ENCODE data around the gene ACADS.
A peak's percentile ranks its signal among the peaks of the same experiment; 100 is the strongest.
"Not testable (repeated sequence)": the region's sequence is repeated elsewhere in the genome, so short reads cannot be mapped to it uniquely, and the experiment has no call there.

Gene ACADS

DNA sequence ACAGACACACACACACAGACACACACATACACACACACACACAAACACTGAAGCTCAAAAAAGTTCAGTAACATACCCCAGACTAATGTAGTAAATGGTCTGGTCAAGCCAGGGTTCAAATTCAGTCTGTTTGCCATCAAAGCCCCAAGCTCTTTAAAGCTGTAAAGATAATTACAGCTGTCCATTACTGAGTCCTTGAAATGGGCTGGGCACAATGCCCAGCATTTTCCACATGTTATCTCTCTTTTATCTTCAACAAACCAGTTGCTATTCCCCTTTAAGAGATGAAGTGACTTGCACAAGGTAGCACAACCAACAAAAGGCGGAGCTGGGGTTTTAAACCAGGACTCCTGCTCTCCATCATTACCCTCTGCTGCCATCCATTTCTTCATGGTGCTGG is 23.0 kb upstream of the ACADS start:
- DNase-seq = no peak

DNA sequence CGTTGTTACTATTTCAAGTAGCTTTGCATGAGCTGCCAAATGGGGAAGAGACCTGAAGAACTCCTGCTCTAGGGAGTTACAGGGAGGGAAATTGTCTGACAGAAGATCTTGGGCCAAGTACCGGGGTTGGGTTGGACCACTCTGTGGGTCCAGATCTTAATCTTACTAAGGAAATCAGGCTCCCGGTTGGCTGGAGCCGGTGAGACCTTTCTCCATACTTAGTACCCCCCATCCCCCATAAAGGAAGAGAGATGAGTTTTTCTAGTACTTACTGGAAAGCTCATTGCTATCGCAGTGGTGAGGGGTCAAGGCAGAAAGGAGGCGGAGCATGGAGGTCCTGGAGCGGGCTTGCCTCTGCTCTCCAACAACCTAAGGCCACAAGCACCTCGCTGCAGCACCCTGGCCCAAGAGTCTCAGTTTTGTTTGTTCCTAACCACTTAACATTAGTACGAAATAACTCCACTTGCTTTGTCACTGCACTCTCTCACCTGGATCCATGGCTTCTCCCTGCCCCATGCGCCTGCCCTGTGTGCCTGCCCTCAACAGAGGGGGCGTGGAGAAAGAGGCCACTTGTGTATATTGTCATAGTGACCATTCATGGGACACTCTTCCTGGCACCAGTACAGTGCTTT is 22.2 kb upstream of the ACADS start:
- DNase-seq = no peak

DNA sequence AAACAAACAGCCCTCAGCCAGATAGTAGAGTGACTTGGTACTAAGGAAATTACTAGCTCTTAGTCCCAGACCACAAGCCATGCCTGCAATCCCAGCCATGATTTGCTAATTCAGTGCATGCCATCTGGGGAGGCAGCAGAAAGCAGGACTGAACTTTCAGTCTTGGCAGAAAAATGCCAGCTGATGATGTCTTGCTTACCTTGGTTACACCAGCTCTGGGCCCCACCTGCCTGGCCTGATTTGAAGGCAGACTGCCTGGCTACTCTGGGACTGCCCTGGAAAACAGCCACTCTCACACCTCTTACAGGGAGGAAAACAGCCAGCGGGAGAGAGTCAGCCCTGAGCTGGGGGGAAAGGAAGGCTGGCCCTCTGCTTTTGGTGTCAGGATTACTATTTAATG is 20.0 kb upstream of the ACADS start:
- DNase-seq = no peak

DNA sequence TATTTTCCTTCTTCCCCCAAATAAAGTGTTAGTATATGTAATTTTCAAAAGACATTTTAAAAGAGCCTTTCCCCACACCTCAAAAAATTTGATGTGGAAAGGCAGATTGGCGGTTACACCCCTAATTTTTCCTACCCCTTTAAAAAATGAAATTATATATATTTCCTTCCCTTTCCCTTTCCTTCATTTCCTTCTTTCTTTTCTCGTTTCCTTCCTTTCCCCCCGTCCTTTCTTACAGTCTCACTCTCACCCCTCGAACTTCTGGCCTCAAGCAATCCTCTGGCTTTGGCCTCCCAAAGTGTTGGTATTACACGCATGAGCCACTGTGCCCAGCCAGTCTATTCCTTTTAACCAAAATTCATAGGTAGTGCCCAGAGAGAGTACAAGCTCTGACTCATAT is 19.6 kb upstream of the ACADS start:
- no peak for DNase-seq

DNA sequence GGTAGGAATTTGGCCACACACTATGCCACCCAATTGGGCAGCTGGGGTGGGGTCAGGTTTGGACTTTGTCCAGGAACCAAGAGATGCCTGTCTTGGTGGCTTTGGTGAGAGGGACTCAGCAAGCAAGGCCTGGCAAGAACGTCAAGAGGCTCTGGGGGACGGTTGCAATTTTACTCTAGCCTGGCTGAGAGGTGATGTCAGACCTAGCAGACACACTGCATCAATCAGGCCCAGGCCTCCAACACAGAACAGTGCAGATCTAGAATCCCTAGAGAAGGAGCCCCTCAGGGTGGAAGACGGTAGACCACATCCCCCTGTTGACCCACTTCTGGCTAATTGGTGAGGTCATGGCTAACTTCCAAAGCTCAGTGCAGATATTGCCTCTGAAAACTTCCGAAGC is 17.0 kb upstream of the ACADS start:
- DNase-seq = no peak

DNA sequence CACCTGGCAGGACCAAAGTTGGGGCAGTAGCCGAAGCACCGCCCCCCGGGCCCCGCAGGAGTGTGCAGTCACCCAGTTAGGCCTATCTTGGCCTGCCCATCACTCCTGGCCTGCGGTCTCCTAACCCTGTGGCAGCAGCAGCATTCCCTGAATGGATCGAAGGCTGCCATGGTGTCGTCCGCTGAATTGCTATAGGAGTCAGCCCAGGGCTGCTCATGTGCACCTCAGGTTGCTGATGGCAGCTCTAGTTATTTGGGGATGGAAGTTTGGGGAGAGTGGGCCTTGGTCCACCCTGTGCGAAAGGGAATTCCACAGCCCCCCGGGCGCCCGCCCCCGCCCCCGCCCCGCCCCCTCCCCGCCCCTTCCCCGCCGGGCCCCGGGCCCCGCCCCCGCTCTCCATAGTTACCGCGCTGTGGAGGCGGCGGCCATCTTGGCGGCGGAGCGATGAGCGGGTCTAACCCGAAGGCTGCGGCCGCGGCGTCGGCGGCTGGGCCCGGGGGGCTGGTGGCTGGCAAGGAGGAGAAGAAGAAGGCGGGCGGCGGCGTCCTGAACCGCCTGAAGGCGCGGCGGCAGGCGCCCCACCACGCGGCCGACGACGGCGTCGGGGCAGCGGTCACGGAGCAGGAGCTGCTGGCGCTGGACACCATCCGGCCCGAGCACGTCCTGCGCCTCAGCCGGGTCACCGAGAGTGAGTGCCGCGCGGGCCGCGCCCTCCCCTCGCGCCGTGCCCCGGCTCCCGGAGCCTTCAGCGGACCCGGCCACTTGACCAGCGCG is 15.4 kb upstream of the ACADS start, which contains the start of gene UNC119B:
Gene UNC119B (plus strand): TSS at position 428 of the 774 bp plus-strand sequence. CDS start 17 bp downstream, at position 445.
- DNase-seq = peak; percentile 56 to 68 (median 62)

DNA sequence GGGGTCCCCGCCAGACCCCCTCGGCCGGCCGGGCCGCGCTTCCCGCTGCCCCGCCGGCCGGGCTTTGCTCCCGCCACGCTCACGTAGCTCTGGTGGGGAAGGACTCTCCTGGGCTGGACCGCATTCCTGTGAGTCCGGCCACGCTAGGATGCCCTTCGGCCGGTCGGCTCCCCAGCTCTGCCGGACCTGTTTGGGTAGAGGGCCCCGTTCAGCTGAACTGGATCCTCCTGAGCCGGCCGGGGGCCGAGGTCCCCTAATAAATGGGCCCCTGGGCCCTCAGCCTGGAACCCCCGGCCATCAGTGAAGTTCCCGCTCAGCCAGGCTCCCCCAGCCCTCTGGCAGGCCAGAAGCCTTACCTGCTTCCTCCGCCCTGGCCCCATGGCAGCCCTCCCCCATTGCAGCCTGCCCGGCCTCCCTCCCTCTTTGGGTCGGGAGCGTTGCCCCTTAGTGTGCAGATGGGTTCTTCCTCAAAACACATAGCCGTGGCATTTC is 14.8 kb upstream of the ACADS start:
- DNase-seq = no peak

DNA sequence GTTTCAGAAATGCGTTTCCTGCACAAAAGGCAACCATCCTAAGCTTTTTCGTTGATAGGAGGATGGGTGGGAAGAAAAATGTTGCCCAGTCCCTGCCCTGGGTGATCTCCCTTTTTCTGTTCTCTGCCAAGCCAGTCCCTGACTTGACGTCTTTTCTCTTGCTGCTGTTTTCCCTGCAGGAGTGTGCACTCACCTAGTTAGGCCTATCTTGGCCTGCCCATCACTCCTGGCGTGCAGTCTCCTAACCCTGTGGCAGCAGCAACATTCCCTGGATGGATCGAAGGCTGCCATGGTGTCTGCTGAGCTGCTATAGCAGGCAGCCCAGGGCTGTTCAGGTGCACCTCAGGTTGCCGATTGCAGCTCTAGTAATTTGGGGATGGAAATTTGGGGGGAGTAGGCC is 14.2 kb upstream of the ACADS start:
- no peak for DNase-seq

DNA sequence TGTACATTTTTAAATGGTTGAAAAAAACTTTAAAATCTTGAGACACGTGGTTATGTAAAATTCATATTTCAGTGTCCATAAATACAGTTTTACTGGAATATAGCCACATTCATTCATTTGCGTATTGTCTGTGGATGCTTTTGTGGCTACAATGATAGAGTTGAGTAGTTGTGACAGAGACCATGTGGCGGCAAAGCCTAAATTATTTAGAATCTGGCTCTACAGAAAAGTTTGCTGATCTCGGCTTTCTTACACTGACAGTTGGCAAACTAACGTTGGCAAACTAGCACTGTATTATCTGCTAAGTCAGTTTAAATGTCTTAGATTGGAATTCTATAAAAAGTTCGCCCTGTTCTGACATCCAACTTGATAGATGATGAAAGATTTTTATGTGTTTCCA is 13.0 kb upstream of the ACADS start:
- DNase-seq = no peak

DNA sequence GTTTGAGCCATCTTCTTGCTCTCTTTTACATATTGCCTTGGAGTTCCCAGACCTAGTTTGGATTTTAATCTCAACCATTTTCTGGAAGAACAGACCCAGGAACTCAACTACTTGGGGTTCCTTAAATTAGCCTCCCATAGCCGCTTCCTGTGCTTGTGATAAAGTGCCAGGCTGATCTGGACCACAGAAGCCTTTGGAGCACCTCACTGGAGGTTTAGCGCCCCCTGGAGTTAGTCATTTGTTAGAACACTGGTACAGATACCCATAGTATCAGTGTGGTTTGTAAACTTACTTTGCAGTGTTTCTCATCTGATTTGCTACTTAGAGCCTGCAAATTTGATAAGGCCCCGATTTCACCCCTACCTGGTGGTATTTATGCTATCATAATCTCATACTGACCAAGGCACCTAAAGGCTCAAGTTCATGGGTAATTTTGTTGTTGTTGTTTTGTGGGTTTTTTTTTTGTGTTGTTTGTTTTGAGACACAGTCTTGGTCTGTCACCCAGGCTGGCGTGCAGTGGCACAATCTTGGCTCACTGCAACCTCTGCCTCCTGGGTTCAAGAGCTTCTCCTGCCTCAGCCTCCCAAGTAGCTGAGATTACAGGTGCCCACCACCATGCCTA is 11.7 kb upstream of the ACADS start:
- peak; percentile 29 to 64 (median 42) for DNase-seq

DNA sequence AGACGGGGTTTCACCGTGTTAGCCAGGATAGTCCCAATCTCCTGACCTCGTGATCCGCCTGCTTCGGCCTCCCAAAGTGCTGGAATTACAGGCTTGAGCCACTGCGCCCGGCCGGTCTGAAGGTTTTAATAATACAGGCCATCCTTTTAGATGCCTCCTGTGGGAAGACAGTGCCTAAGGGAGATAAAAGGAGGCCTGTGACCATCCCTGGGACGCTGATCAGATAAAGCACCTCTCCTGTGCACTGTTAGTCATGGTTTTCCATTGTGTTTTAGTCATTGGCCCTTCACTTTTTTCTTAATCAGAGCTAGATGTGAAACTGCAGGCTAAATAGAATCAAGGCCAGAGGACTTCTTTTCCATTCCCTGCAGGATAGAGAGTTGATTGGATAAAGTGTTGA is 7.6 kb upstream of the ACADS start:
- no peak for DNase-seq

DNA sequence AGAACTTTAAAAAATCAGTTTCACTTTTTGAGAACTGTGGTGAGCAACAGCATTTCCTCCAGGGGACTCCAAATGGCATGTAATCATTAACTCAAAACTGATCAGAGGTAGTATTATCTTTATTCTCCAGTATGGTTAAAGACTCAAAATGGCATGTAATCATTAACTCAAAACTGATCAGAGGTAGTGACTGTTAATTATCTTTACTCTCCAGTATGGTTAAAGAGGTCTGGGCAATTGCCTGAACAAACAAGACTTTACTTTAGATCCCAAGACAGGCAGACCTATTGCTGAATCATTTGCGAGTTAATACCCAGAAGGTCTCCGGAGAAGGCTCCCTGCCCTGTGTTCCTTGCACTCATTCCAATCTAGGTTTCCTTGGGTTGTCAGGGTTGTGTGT is 6.6 kb upstream of the ACADS start:
- no peak for DNase-seq

DNA sequence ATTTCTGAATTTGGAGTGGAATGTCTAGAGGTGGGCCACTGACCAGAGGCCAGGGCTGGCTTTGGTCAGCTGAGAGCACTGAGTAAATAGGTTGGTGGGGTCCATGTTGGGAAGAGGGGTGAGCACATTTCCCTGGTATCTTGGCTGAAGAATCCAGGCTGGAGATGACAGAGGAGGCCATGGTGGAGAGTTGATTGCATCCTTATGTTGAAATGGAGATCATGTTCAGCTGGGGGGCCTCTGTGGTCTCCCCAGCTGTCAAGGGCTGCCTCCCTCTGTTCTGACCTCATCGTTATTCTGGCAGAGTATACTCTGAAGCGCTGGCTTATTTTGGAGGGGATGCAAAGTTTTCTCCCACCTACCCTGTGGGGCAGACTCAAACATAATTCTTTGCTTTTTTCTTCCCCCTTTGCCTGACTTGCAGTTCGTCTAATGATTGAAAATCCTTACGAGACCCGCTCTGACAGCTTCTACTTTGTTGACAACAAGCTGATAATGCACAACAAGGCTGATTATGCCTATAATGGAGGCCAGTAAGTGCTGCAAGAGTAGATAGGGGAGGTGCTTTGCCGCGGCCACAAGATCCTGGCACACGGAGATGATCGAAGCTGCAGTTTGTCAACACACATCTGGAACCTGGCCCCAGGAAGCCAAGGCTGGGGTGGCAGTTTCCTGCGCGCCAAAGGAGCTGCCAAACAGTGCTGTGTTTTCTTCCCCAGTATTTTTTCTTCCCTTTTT is 6.0 kb upstream of the ACADS start:
- no peak for DNase-seq

DNA sequence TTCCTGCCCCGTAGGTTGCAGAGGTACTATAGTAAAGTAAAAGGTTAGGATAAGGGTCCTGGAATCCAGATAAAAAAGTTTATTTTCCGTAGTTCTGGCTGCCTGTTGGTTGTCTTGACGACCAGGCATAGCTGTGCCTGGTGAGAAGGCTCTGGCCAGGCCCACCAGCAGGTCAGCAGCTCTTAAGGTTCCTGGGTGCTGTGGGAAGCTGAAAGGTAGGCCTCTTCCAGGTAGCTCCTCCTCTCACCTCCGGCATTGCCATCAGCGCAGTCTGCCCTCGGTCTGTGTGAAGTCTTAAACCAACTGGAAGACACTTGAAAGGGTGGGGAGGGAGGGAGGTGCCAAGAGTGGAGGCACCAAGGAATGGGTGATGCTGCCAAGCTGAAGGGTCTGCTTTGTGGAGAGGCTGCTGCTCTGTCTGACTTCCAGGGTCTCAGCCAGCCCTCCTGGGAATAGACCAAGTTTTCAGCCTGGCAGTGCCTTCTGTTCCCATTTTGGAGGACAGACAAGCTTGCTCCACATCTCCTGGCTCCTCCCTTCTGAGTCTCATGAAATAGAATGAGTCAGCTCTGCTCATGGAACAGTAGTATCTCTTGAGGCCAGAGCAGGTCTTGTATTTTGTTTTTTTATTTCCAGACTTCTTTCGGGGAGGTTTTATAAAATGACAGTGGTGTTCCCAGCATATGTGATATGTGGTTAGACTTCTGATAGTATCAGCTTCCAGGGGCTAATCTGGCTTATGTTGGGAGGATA is 5.2 kb upstream of the ACADS start:
- DNase-seq = no peak

DNA sequence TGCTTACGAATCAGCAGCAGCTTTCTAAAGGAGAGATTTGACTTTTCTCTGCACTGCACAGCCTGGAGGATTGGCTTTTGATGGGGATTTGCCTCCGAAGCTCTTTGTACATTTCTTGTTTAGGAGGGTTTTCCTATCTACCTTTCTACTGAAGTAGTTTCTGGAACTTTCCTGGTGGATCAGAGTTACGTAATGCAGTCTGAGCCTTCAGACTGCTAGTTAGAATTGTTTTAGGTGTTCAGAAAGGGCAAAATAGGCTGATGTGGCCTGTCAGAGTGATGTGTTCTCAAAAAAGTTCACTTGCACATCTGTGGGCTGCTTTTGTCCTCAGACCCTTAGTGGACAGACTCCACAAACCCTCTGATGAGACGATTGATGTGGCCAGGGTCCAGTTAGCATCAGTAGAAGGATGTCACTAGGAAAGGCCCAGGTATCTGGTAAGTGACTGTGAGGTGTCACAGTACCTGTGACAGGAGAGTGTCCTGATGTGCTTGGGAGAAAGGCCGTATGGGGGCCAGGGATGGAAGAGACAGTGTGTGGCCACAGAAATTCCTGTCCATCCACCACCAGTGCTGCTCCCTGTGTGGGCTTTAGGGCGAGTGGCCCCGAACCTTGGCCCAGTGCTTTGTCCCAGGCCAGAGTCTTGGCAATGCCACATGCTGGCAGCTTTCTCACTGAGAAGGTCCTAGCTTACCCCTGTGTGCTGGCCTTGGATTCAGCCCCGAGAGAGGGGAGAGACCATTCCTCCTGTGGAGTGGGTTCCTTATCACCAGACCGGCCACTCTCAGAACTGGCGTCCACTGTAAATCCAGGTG is 4.4 kb upstream of the ACADS start:
- DNase-seq = no peak

DNA sequence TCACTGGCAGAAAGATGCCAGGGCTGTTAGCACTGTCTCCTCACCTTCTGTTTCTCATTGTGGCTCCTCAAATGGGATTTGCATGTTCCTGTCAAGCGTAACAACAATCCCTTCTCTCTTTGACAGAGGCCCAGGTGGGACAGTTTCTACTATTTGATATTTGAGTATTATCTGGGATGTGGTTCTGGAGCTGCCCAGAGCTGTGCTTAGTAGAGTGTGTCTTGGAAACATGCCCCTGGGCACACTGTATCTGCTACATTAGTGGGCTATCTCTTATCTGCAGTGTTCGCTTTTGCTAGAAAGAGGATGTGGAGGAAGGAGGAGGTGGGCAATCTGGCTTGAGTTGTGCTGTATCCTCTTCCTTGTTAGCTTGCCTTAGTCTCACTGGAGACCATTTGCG is 3.8 kb upstream of the ACADS start:
- DNase-seq = no peak

DNA sequence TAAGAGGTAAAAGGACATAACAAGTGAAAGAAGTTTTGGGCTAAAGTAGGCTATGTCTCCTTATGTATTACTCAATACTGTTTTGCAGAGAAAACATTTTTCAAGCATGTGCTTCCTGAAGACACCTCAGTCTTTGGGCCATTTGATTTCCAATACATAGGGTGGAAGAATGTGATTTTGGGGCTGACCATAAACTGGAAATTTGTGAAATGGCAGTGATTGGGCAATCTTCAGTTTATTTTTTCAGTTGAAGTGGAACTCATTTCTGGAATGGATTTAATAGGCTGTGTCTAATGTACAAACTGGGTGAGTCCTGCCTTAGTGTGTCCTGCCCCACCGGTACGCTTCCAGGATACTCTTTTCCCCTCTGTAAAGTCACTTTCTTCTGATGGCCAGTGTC is 2.8 kb upstream of the ACADS start:
- no peak for DNase-seq

DNA sequence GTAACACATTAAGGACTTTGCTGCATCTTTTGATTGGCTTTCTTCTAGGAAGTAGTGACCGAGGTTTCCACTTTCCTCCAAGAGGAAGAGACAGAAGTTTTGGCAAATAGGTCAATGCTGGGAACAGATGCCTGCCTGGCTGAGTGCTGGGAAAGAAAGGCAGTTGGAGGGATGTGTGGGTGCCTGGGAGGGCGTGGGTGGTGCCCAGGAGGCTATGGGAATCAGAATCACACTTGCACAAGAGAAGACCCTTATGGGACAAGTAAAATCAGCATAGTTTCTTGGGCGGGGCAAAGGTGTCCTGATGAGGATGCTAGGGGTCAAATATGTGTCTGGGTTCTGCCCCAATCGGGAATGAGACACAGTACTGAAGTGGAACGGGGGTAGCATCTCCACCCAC is 906 bp upstream of the ACADS start:
- DNase-seq = no peak

DNA sequence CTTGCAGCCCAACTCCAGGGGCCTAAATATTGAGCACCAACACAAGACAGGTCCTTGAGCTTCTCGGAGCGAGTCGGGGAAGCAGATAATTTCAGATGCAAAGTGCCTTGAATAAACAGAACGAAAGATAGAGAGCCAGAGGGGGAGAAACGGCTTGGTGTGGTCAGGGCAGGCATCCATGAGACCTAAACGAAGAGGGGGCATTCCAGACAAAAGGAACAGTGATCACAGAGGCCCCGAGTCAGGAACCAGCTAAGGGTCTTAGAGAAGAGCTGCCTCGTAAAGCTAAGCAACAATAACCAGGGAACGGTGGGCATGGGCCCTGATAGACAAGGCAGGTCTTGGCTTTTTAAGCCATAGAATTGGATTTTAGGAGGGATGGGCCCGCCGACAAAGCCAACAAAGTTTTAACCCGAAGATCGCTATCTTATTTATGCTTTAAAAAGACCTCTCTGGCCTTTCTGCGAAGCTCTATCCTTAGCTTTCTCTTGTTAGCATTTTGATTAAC is 421 bp upstream of the ACADS start:
- DNase-seq = no peak

DNA sequence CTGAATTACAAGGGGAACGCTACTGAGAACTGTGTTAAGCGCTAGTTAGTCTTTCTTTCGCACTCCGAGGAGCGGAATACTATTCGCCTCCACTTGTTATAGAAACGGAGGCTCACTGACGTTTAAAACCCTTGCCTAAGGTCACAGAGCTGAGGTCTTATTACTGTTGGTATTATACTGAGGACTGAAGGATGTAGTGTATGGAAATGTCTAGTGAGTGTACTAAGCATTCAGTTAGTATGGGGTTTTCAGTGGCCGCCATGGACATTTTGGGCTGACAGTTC is 826 bp downstream of the ACADS start:
- DNase-seq = no peak

DNA sequence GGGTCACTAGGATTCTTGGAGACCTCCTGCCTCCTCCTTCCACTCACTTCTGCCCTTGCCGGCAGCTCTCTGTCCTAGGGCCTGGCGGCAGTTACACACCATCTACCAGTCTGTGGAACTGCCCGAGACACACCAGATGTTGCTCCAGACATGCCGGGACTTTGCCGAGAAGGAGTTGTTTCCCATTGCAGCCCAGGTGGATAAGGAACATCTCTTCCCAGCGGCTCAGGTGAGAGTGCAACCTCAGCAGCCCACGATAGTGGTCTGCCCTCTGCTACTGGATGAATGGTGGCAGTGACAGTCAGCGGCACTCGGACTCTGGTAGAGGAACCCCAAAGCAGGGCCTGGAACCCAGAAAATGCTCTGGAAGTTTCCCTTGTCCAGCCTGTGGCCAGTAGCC is 1.3 kb downstream of the ACADS start:
- no peak for DNase-seq

DNA sequence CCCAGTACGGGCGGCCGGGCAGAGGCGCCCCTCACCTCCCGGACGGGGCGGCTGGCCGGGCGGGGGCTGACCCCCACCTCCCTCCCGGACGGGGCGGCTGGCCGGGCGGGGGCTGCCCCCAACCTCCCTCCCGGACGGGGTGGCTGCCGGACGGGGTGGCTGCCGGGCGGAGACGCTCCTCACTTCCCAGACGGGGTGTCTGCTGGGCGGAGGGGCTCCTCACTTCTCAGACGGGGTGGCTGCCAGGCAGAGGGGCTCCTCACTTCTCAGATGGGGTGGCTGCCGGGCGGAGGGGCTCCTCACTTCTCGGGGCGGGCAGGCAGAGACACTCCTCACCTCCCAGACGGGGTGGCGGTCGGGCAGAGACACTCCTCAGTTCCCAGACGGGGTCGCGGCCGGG is 6.6 kb downstream of the ACADS start:
- DNase-seq = not testable (repeated sequence)

Measured in activated CD4-positive, CD25-positive, alpha-beta regulatory T cell (primary cell).